ENCODE data around the gene MYRF. TPM values are rescaled to one million over a fixed set of nuclear protein-coding genes. Genes with fewer than 3 reads are reported as not detected.

Gene MYRF
- total and polyA plus RNA-seq, 9 of the 15 experiments (the other 6 are each of a cell fraction or from before 2014, with no cell fraction given), result 2.3 to 25.8 (median 7.1) TPM

DNA sequence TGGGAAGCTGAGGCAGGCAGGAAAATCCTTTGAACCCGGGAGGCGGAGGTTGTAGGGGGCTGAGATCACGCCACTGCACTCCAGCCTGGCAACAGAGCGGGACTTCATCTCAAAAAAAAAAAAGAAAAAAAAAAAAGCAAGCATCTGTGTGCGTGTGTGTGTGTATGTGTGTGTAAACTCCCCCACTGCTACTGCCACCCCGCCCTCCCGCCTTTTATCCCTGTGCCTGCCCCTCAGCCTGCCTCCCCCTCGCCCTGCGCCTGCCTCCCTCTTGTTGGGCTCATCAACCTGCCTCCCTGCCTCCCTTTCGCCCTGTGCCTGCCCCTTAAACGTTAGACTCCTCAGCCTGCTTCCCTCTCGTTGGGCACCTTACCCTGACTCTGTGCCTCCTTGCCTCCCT lies 22.0 kb downstream of the MYRF start:
- no peak overlapping the region for H2AFZ ChIP-seq (ENCODE audit: low read depth, low read length)
- intact Hi-C loops (cut with micrococcal nuclease) (no loop called here), in situ Hi-C loops (cut with MboI) (no loop called here)
- H4K20me1 ChIP-seq (replicated peaks; ENCODE audit: control insufficient read depth, insufficient read depth, low read length), result no peaks in the 10 kb centered on the region
- H3K27me3 ChIP-seq (ENCODE audit: control insufficient read depth in 2 of 2, insufficient read depth in 2 of 2, low read length in 2 of 2), result no peaks in the 10 kb centered on the region
- POLR2A ChIA-PET, result interaction anchor here (1.0 to 1.5 kb wide), 2 partner anchors 13 to 28 kb away, joined by 3 to 4 read pairs; no protein-coding TSS in a partner anchor
- no peak for DNase-seq (ENCODE audit: extremely low read depth in 1 of 4, low spot score in 3 of 4)
- 58% methylated on average over 8 of the region's 12 CpGs for WGBS (ENCODE audit: insufficient coverage, low coverage, missing lambda C conversion rate)
- H3K79me2 ChIP-seq (ENCODE audit: control insufficient read depth, insufficient read depth, low read length), result no peaks in the 10 kb centered on the region
- H3K27ac ChIP-seq (ENCODE audit: extremely low read depth, low read depth, low read length), result no peak overlapping the region
- peaks cover 0 to 70% of the 10 kb centered on the region in 2 experiments; a peak in 2 of 5 replicates for H3K4me1 ChIP-seq (replicated peaks in 1 of 2; ENCODE audit: control insufficient read depth in 2 of 2, insufficient read depth in 2 of 2, low read length in 2 of 2)
- TF ChIP-seq CCAR2 (IDR thresholded peaks at IDR 0.05; ENCODE audit: low read depth, low read length), result no peak
- TF ChIP-seq, protein P1, sequence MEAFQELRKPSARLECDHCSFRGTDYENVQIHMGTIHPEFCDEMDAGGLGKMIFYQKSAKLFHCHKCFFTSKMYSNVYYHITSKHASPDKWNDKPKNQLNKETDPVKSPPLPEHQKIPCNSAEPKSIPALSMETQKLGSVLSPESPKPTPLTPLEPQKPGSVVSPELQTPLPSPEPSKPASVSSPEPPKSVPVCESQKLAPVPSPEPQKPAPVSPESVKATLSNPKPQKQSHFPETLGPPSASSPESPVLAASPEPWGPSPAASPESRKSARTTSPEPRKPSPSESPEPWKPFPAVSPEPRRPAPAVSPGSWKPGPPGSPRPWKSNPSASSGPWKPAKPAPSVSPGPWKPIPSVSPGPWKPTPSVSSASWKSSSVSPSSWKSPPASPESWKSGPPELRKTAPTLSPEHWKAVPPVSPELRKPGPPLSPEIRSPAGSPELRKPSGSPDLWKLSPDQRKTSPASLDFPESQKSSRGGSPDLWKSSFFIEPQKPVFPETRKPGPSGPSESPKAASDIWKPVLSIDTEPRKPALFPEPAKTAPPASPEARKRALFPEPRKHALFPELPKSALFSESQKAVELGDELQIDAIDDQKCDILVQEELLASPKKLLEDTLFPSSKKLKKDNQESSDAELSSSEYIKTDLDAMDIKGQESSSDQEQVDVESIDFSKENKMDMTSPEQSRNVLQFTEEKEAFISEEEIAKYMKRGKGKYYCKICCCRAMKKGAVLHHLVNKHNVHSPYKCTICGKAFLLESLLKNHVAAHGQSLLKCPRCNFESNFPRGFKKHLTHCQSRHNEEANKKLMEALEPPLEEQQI (IDR thresholded peaks at IDR 0.05), result no peak
- TF ChIP-seq, protein P2, sequence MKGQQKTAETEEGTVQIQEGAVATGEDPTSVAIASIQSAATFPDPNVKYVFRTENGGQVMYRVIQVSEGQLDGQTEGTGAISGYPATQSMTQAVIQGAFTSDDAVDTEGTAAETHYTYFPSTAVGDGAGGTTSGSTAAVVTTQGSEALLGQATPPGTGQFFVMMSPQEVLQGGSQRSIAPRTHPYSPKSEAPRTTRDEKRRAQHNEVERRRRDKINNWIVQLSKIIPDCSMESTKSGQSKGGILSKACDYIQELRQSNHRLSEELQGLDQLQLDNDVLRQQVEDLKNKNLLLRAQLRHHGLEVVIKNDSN (CRISPR knock-in tag; IDR thresholded peaks at IDR 0.05), result no peak
- TF ChIP-seq ZFX (CRISPR knock-in tag; IDR thresholded peaks at IDR 0.05), result no peak
- no peak for TF ChIP-seq EWSR1 (IDR thresholded peaks at IDR 0.05; ENCODE audit: borderline replicate concordance, low read depth, partially characterized antibody)
- no peak for TF ChIP-seq U2AF1 (optimal IDR thresholded peaks at IDR 0.05; ENCODE audit: low read depth, low read length)
- TF ChIP-seq KLF1 (tag; IDR thresholded peaks at IDR 0.05), result no peak
- no peak for TF ChIP-seq SIX5 (IDR thresholded peaks at IDR 0.05; ENCODE audit: borderline replicate concordance in 1 of 2, insufficient read depth in 1 of 2, low read depth in 1 of 2, low read length in 2 of 2)
- TF ChIP-seq KDM1A (IDR thresholded peaks at IDR 0.05), result no peak
- no peak for TF ChIP-seq GABPA (tag; conservative IDR thresholded peaks at IDR 0.05; ENCODE audit: low read depth)
- TF ChIP-seq, protein P3, sequence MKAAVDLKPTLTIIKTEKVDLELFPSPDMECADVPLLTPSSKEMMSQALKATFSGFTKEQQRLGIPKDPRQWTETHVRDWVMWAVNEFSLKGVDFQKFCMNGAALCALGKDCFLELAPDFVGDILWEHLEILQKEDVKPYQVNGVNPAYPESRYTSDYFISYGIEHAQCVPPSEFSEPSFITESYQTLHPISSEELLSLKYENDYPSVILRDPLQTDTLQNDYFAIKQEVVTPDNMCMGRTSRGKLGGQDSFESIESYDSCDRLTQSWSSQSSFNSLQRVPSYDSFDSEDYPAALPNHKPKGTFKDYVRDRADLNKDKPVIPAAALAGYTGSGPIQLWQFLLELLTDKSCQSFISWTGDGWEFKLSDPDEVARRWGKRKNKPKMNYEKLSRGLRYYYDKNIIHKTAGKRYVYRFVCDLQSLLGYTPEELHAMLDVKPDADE (conservative IDR thresholded peaks at IDR 0.05; ENCODE audit: control insufficient read depth, low read depth, low read length), result no peak
- no peak for TF ChIP-seq ESRRB (CRISPR knock-in tag; IDR thresholded peaks at IDR 0.05; ENCODE audit: borderline replicate concordance)
- no peak for TF ChIP-seq ELF2 (CRISPR knock-in tag; IDR thresholded peaks at IDR 0.05)
- no peak for TF ChIP-seq RBM39 (optimal IDR thresholded peaks at IDR 0.05; ENCODE audit: low read depth, low read length)
- no peak for TF ChIP-seq RUNX1 (IDR thresholded peaks at IDR 0.05; ENCODE audit: low read depth)
- TF ChIP-seq HNRNPL (IDR thresholded peaks at IDR 0.05; ENCODE audit: low read depth, low read length), result no peak
- no peak for TF ChIP-seq PHTF2 (CRISPR knock-in tag; IDR thresholded peaks at IDR 0.05)
- H3K4me2 ChIP-seq (ENCODE audit: insufficient read depth, low read length), result no peak overlapping the region
- CTCF ChIA-PET (ENCODE audit: low intra/inter-chr PET ratio), result no interaction called here
- FAIRE-seq, result no peak
- no peaks in the 10 kb centered on the region for H3K9me3 ChIP-seq (replicated peaks; ENCODE audit: control insufficient read depth, insufficient read depth, low read depth, low read length)
- no peak overlapping the region for H3K9ac ChIP-seq (ENCODE audit: insufficient read depth in 1 of 2, low read depth in 2 of 2, low read length in 2 of 2)
- no TSS peak for BruUV-seq (replicated peaks)
- H3K9me1 ChIP-seq (ENCODE audit: control insufficient read depth, insufficient read depth, low read length), result no peaks in the 10 kb centered on the region
- no peak overlapping the region for H3K4me3 ChIP-seq
- H3K36me3 ChIP-seq (ENCODE audit: control insufficient read depth, insufficient read depth, low read length), result peaks cover 15% of the 10 kb centered on the region; the same call in 1 of the 3 replicates
- no peak for ATAC-seq

Data from K562 (cell line).